Endothelial cell of umbilical vein (primary cell): Measurements from ENCODE around the gene TM9SF2. TPM values are rescaled to one million over a fixed set of nuclear protein-coding genes. Genes with fewer than 3 reads are reported as not detected.

Experiments
- BruUV-seq: library from RNA; stranded (reverse); fragments of 400-500 nt; replicated peaks from 2 replicates; lab custom pipeline; 2021; lab: Mats Ljungman, UMichigan
- CTCF ChIA-PET: fragments of 300-600, 350-600 bp; sonication (Branson Sonifier 250); formaldehyde crosslinking; loops from one replicate; lab custom pipeline; 2021; ENCODE audit warnings: antibody characterized with exemption, inconsistent platforms; lab: Charles Lee
- POLR2A ChIA-PET: fragments of 300-600, 350-600 bp; sonication (Branson Sonifier 250); formaldehyde crosslinking; loops from one replicate; lab custom pipeline; 2021; ENCODE audit warnings: antibody characterized with exemption, inconsistent platforms; lab: Charles Lee
- DNase-seq: peaks from one replicate; pipeline ENCODE4 v3.0.0-alpha.2; 2011; ENCODE audit warnings: low read depth, low spot score
- FAIRE-seq: peaks from 2 replicates; lab custom pipeline; 2011; peaks lifted over from hg19 to GRCh38; lab: Jason Lieb, UNC
- H2AFZ ChIP-seq: 2 replicates; pipeline ENCODE4 v1.6.0; 2012; ENCODE audit warnings: low read depth, low read length, control low read depth, inconsistent platforms
- H3K27ac ChIP-seq: 2 replicates; pipeline ENCODE4 v1.5.1; 2011; ENCODE audit warnings: low read depth, mild to moderate bottlenecking, control low read depth, low read length, moderate library complexity; ENCODE audit not compliant: insufficient read depth
- H3K27me3 ChIP-seq, 2 experiments: 2 replicates each; pipeline versions ENCODE4 v1.6.0 to v1.6.1; 2011; ENCODE audit warnings: low read length in 2 of 2, mixed read lengths in 1 of 2; ENCODE audit not compliant: control insufficient read depth in 2 of 2, insufficient read depth in 2 of 2
- H3K36me3 ChIP-seq, 2 experiments: 2 replicates in 1 of 2; 3 replicates in 1 of 2; pipeline ENCODE4 v1.5.1; 2011; ENCODE audit warnings: low read length in 2 of 2, mild to moderate bottlenecking in 1 of 2, moderate library complexity in 1 of 2; ENCODE audit not compliant: control insufficient read depth in 2 of 2, insufficient read depth in 2 of 2; ENCODE audit errors: extremely low read depth in 1 of 2
- H3K4me1 ChIP-seq: 3 replicates; pipeline ENCODE4 v1.5.1; 2011; ENCODE audit warnings: mild to moderate bottlenecking, low read length; ENCODE audit not compliant: control insufficient read depth, insufficient read depth; ENCODE audit errors: extremely low read depth
- H3K4me2 ChIP-seq: 2 replicates; pipeline ENCODE4 v1.6.1; 2011; ENCODE audit warnings: low read length, control low read depth, mixed read lengths; ENCODE audit not compliant: insufficient read depth
- H3K4me3 ChIP-seq, 3 experiments: fragments of 200-600 bp in 1 of 3; sonication (generic), shearing (Covaris generic) in 1 of 3; replicated peaks in 1 of 3; 2 replicates each; pipeline ENCODE4 v1.5.1; 2011 to 2016; ENCODE audit warnings: control low read depth in 3 of 3, low read length in 3 of 3, mild to moderate bottlenecking in 2 of 3, inconsistent platforms in 1 of 3, low read depth in 1 of 3, moderate library complexity in 1 of 3; ENCODE audit not compliant: insufficient read depth in 1 of 3
- H3K79me2 ChIP-seq: 2 replicates; pipeline ENCODE4 v1.6.0; 2012; ENCODE audit warnings: low read length, inconsistent platforms; ENCODE audit not compliant: control insufficient read depth, insufficient read depth
- H3K9ac ChIP-seq: replicated peaks from 2 replicates; pipeline ENCODE3; 2011; ENCODE audit warnings: low read length, control low read depth; ENCODE audit not compliant: insufficient read depth; ENCODE audit errors: extremely low read depth
- H3K9me1 ChIP-seq: replicated peaks from 3 replicates; pipeline ENCODE4 v1.6.0; 2011; ENCODE audit warnings: mild to moderate bottlenecking, low read length; ENCODE audit not compliant: control insufficient read depth, insufficient read depth; ENCODE audit errors: extremely low read depth
- H3K9me3 ChIP-seq: replicated peaks from 2 replicates; pipeline ENCODE4 v1.5.1; 2012; ENCODE audit warnings: low read length, inconsistent platforms; ENCODE audit not compliant: control insufficient read depth, insufficient read depth
- H4K20me1 ChIP-seq: replicated peaks from 2 replicates; pipeline ENCODE3; 2011; ENCODE audit warnings: mild to moderate bottlenecking, low read length; ENCODE audit not compliant: control insufficient read depth, insufficient read depth; ENCODE audit errors: extremely low read depth
- EZH2 ChIP-seq: IDR thresholded peaks from 2 replicates; pipeline ENCODE4 v1.6.1; 2012; ENCODE audit warnings: borderline replicate concordance, low read depth, mild to moderate bottlenecking, moderate library complexity, low read length, inconsistent platforms; ENCODE audit not compliant: severe bottlenecking
- FOS ChIP-seq: IDR thresholded peaks from 2 replicates; pipeline ENCODE4 v1.6.1; 2011; ENCODE audit warnings: mild to moderate bottlenecking, low read length, moderate library complexity, borderline replicate concordance; ENCODE audit not compliant: insufficient read depth
- GATA2 ChIP-seq: IDR thresholded peaks from 2 replicates; pipeline ENCODE4 v1.7.0; 2011; ENCODE audit warnings: low read depth, mild to moderate bottlenecking, moderate library complexity, mixed read lengths, low read length; ENCODE audit not compliant: insufficient read length, insufficient read depth
- JUN ChIP-seq: IDR thresholded peaks from 2 replicates; pipeline ENCODE4 v1.6.1; 2011; ENCODE audit warnings: borderline replicate concordance, low read depth; ENCODE audit not compliant: insufficient read length, insufficient read depth
- MYC ChIP-seq: IDR thresholded peaks from one replicate; pipeline ENCODE4 v1.6.1; 2011; ENCODE audit warnings: mild to moderate bottlenecking, low read depth, low read length
- POLR2A ChIP-seq: IDR thresholded peaks from 2 replicates; pipeline ENCODE4 v1.6.1; 2012; ENCODE audit warnings: low read depth, mild to moderate bottlenecking, control low read depth, low read length
- POLR2AphosphoS5 ChIP-seq: IDR thresholded peaks from 2 replicates; pipeline ENCODE4 v1.6.1; 2012; ENCODE audit warnings: low read depth, mild to moderate bottlenecking, control low read depth, low read length, moderate library complexity; ENCODE audit not compliant: insufficient read depth
- dilution Hi-C: fragments of 300-500 bp; cut with MboI; formaldehyde crosslinking; loops from one replicate; pipeline ENCODE4 v1.15.0; 2019; ENCODE audit warnings: low sequenced_read_pairs; ENCODE audit not compliant: extremely low pct_ligation_motif_present
- intact Hi-C: fragments of 100-400 bp; cut with micrococcal nuclease; formaldehyde crosslinking; loops from one replicate; pipeline ENCODE4 v1.10.0; 2022
- polyA plus RNA-seq, 4 experiments: library from polyadenylated mRNA; depleted of rRNA in 3 of 4; stranded (reverse) in 3 of 4; unstranded in 1 of 4; fragments of >200 nt; gene quantifications; 2 replicates each; pipeline versions ENCODE4 v1.2.1 to v1.2.3, GENCODE V29; 2011 to 2012; ENCODE audit warnings: missing spikeins in 1 of 4
- total RNA-seq: library from RNA; stranded (reverse); gene quantifications from 2 replicates; pipeline ENCODE4 v1.2.3, GENCODE V29; 2021
- TF ChIP-seq, protein P1 (sequence below): IDR thresholded peaks from 2 replicates; pipeline ENCODE4 v1.6.1; 2011; ENCODE audit not compliant: insufficient read depth, insufficient read length
- TF ChIP-seq, protein P2 (sequence below), 2 donors: IDR thresholded peaks; 1 replicate in 1 of 2; 2 replicates in 1 of 2; pipeline ENCODE4 v1.5.1; 2011; ENCODE audit warnings: low read length in 2 of 2, mild to moderate bottlenecking in 2 of 2, moderate library complexity in 2 of 2, control low read depth in 1 of 2, inconsistent platforms in 1 of 2, low read depth in 1 of 2; ENCODE audit not compliant: insufficient read depth in 1 of 2; ENCODE audit errors: extremely low read depth in 1 of 2

Gene TM9SF2
- total and polyA plus RNA-seq, 2 donors (not counting 3 experiments of a cell fraction or from before 2014, with no cell fraction given), result 76.0 to 90.0 TPM

- no peaks in the 10 kb centered on the region for H3K9me1 ChIP-seq
- TF ChIP-seq, protein P1, sequence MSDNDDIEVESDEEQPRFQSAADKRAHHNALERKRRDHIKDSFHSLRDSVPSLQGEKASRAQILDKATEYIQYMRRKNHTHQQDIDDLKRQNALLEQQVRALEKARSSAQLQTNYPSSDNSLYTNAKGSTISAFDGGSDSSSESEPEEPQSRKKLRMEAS, result no peak
- TF ChIP-seq FOS, result no peak
- TF ChIP-seq GATA2, result no peak
- TF ChIP-seq MYC, result no peak
- no peak for TF ChIP-seq POLR2AphosphoS5
- ChIA-PET POLR2A (no interaction called here), CTCF (interaction anchor here (1.5 to 1.8 kb wide), 3 partner anchors 11 to 76 kb away, joined by 4 to 6 read pairs (median 4); no protein-coding TSS in a partner anchor)
- DNase-seq (no peak), FAIRE-seq (no peak)
- H4K20me1 ChIP-seq, result peaks cover 10% of the 10 kb centered on the region
- H3K4me2 ChIP-seq, result no peak overlapping the region
- no peak overlapping the region for H2AFZ ChIP-seq
- peaks cover 39% of the 10 kb centered on the region for H3K79me2 ChIP-seq
- no TSS peak for BruUV-seq
- H3K27me3 ChIP-seq, result no peaks in the 10 kb centered on the region
- dilution Hi-C loops (no loop called here), intact Hi-C loops (no loop called here)
- no peak overlapping the region for H3K4me3 ChIP-seq
- H3K4me1 ChIP-seq, result no peaks in the 10 kb centered on the region
- H3K9me3 ChIP-seq, result no peaks in the 10 kb centered on the region
- no peak overlapping the region for H3K9ac ChIP-seq
- H3K27ac ChIP-seq, result no peak overlapping the region
- H3K36me3 ChIP-seq, result peaks cover 6 to 9% of the 10 kb centered on the region in 2 experiments
Measured at GRCh38 chr13:99517577-99517976, 16.3 kb downstream of the TM9SF2 start.

GRCh38 chr13:99517984-99518383 lies 16.7 kb downstream of the TM9SF2 start:
- ChIA-PET CTCF (interaction anchor here (0.6 to 1.8 kb wide), 3 partner anchors 12 to 76 kb away, joined by 3 to 6 read pairs (median 4); no protein-coding TSS in a partner anchor), POLR2A (no interaction called here)
- H3K4me3 ChIP-seq, result no peak overlapping the region
- no peaks in the 10 kb centered on the region for H3K27me3 ChIP-seq
- TF ChIP-seq JUN, result no peak
- no peak for TF ChIP-seq POLR2A
- TF ChIP-seq FOS, result no peak
- TF ChIP-seq EZH2, result no peak
- no peak for TF ChIP-seq MYC
- TF ChIP-seq, protein P1, result no peak
- TF ChIP-seq POLR2AphosphoS5, result no peak
- TF ChIP-seq, protein P2, sequence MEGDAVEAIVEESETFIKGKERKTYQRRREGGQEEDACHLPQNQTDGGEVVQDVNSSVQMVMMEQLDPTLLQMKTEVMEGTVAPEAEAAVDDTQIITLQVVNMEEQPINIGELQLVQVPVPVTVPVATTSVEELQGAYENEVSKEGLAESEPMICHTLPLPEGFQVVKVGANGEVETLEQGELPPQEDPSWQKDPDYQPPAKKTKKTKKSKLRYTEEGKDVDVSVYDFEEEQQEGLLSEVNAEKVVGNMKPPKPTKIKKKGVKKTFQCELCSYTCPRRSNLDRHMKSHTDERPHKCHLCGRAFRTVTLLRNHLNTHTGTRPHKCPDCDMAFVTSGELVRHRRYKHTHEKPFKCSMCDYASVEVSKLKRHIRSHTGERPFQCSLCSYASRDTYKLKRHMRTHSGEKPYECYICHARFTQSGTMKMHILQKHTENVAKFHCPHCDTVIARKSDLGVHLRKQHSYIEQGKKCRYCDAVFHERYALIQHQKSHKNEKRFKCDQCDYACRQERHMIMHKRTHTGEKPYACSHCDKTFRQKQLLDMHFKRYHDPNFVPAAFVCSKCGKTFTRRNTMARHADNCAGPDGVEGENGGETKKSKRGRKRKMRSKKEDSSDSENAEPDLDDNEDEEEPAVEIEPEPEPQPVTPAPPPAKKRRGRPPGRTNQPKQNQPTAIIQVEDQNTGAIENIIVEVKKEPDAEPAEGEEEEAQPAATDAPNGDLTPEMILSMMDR (IDR thresholded peaks at IDR 0.05; ENCODE audit: extremely low read depth in 1 of 2, insufficient read depth in 1 of 2, low read depth in 1 of 2, low read length in 2 of 2), result no peak
- TF ChIP-seq GATA2, result no peak
- H4K20me1 ChIP-seq, result peaks cover 8% of the 10 kb centered on the region
- H3K79me2 ChIP-seq, result peaks cover 35% of the 10 kb centered on the region
- no peak overlapping the region for H3K4me2 ChIP-seq
- H3K9me1 ChIP-seq, result no peaks in the 10 kb centered on the region
- H3K4me1 ChIP-seq, result no peaks in the 10 kb centered on the region
- intact Hi-C loops (no loop called here), dilution Hi-C loops (no loop called here)
- no peak overlapping the region for H2AFZ ChIP-seq
- no peak overlapping the region for H3K27ac ChIP-seq
- peaks cover 6 to 9% of the 10 kb centered on the region in 2 experiments for H3K36me3 ChIP-seq
- no peaks in the 10 kb centered on the region for H3K9me3 ChIP-seq
- DNase-seq, result no peak
- BruUV-seq, result no TSS peak
- no peak for FAIRE-seq
- H3K9ac ChIP-seq, result no peak overlapping the region
